Suprapubic skin (tissue), 4 donors: ENCODE results near the gene RPL10A. TPM values are rescaled to one million over a fixed set of nuclear protein-coding genes. Genes with fewer than 3 reads are reported as not detected.
A peak's percentile ranks its signal among the peaks of the same experiment; 100 is the strongest.
"Not testable (repeated sequence)": the region's sequence is repeated elsewhere in the genome, so short reads cannot be mapped to it uniquely, and the experiment has no call there.

ENCODE experiments used
- DNase-seq, 2 donors: peaks; one replicate each; pipeline ENCODE4 v3.0.0-alpha.2; 2019; ENCODE audit warnings: low spot score in 2 of 2
- H3K27ac ChIP-seq: fragments of 200-600 bp; sonication (generic); one replicate; pipeline ENCODE4 v1.5.1; 2019
- H3K27me3 ChIP-seq: fragments of 200-600 bp; sonication (generic); one replicate; pipeline ENCODE4 v1.5.1; 2019
- H3K36me3 ChIP-seq: fragments of 200-600 bp; sonication (generic); one replicate; pipeline ENCODE4 v1.5.1; 2019
- H3K4me1 ChIP-seq: fragments of 200-600 bp; sonication (generic); one replicate; pipeline ENCODE4 v1.5.1; 2019
- H3K4me3 ChIP-seq: fragments of 200-600 bp; sonication (generic); one replicate; pipeline ENCODE4 v1.5.1; 2019; ENCODE audit warnings: mild to moderate bottlenecking
- H3K9me3 ChIP-seq: fragments of 200-600 bp; sonication (generic); one replicate; pipeline ENCODE4 v1.5.1; 2019
- CTCF ChIP-seq, 2 donors: fragments of 200-600 bp in 1 of 2; fragments of 450-650 bp in 1 of 2; sonication (generic) in 1 of 2; IDR thresholded peaks; one replicate each; pipeline ENCODE4 v1.5.1; 2016 to 2019; ENCODE audit warnings: antibody characterized with exemption in 2 of 2, mild to moderate bottlenecking in 1 of 2, moderate library complexity in 1 of 2
- EP300 ChIP-seq: sonication (generic); formaldehyde crosslinking; IDR thresholded peaks from one replicate; pipeline ENCODE4 v1.6.1; 2017; ENCODE audit warnings: antibody characterized with exemption
- POLR2A ChIP-seq, 2 donors: fragments of 450-650 bp; IDR thresholded peaks; one replicate each; pipeline ENCODE4 v1.6.1; 2017; ENCODE audit warnings: antibody characterized with exemption in 2 of 2, mild to moderate bottlenecking in 2 of 2, moderate library complexity in 2 of 2
- POLR2AphosphoS5 ChIP-seq, 3 donors: sonication (generic); formaldehyde crosslinking; IDR thresholded peaks; one replicate each; pipeline ENCODE4 v1.6.1; 2017; ENCODE audit warnings: antibody characterized with exemption in 3 of 3
- WGBS: methylation state at CpG from one replicate; pipeline ENCODE4 v1.1.5; 2018; 5-methylcytosine and 5-hydroxymethylcytosine counted together
- total RNA-seq, 4 donors: library from RNA; depleted of rRNA; stranded (reverse); fragments of >200 nt; gene quantifications; one replicate each; pipeline ENCODE4 v1.1.0, GENCODE V29; 2016

The RPL10A gene
- total RNA-seq, 4 donors from 2014 or later: 1,092 to 2,148 (median 1,858) TPM

- peak overlapping the region; percentile 31 for H3K4me3 ChIP-seq
- 83% methylated on average over 7 of the region's 7 CpGs for WGBS
These were observed 42.8 kb downstream of the RPL10A start for GRCh38 chr6:35510916-35511561.

GRCh38 chr6:35511562-35511941 is 43.4 kb downstream of the RPL10A start:
- Histone ChIP-seq H3K27me3 (peaks cover 27% of the 10 kb centered on the region), H3K4me1 (peaks cover 8% of the 10 kb centered on the region), H3K36me3 (no peaks in the 10 kb centered on the region), H3K27ac (no peak overlapping the region), H3K4me3 (peak overlapping the region; percentile 31), H3K9me3 (no peaks in the 10 kb centered on the region)
- TF ChIP-seq CTCF (IDR thresholded peaks at IDR 0.05): no peak
- TF ChIP-seq EP300: no peak
- no peak for TF ChIP-seq POLR2AphosphoS5 (IDR thresholded peaks at IDR 0.05)
- no peak for TF ChIP-seq POLR2A (IDR thresholded peaks at IDR 0.05)
- WGBS: 24% methylated on average over 22 of the region's 32 CpGs
- no peak for DNase-seq

More at GRCh38 chr6:35510916-35511561, 42.8 kb downstream of the RPL10A start:
- peaks cover 9% of the 10 kb centered on the region for H3K4me1 ChIP-seq
- H3K27me3 ChIP-seq: peaks cover 30% of the 10 kb centered on the region
- no peak for DNase-seq
- H3K36me3 ChIP-seq: no peaks in the 10 kb centered on the region
- H3K9me3 ChIP-seq: no peaks in the 10 kb centered on the region
- TF ChIP-seq CTCF (IDR thresholded peaks at IDR 0.05) (no peak), POLR2A (IDR thresholded peaks at IDR 0.05) (no peak), POLR2AphosphoS5 (IDR thresholded peaks at IDR 0.05) (no peak), EP300 (no peak)
- no peak overlapping the region for H3K27ac ChIP-seq

- WGBS: 8% methylated on average over 25 of the region's 26 CpGs
- DNase-seq: no peak
- peaks cover 8% of the 10 kb centered on the region for H3K4me1 ChIP-seq
- H3K36me3 ChIP-seq: no peaks in the 10 kb centered on the region
- H3K4me3 ChIP-seq: peak overlapping the region; percentile 31
- H3K27ac ChIP-seq: no peak overlapping the region
- peaks cover 27% of the 10 kb centered on the region for H3K27me3 ChIP-seq
- no peaks in the 10 kb centered on the region for H3K9me3 ChIP-seq
- no peak for TF ChIP-seq CTCF (IDR thresholded peaks at IDR 0.05)
- no peak for TF ChIP-seq POLR2A (IDR thresholded peaks at IDR 0.05)
- no peak for TF ChIP-seq POLR2AphosphoS5 (IDR thresholded peaks at IDR 0.05)
- no peak for TF ChIP-seq EP300
These were observed 43.8 kb downstream of the RPL10A start for GRCh38 chr6:35512006-35512405.

GRCh38 chr6:35512740-35513139 is 44.5 kb downstream of the RPL10A start, which contains the start of gene TULP1:
Gene TULP1, minus strand, starts transcription at chr6:35512896. Its CDS starts 38 bp downstream, at chr6:35512858.
- Histone ChIP-seq H3K36me3 (no peaks in the 10 kb centered on the region), H3K27me3 (peaks cover 27% of the 10 kb centered on the region), H3K4me3 (peak within 1 kb of the TSS; percentile 31), H3K4me1 (peaks cover 8% of the 10 kb centered on the region), H3K9me3 (no peaks in the 10 kb centered on the region), H3K27ac (no peak within 1 kb of the TSS)
- TF ChIP-seq EP300 (no peak), POLR2A (IDR thresholded peaks at IDR 0.05) (no peak), POLR2AphosphoS5 (IDR thresholded peaks at IDR 0.05) (no peak), CTCF (IDR thresholded peaks at IDR 0.05) (no peak)
- DNase-seq: no peak
- WGBS: 92% methylated on average over 9 of the region's 10 CpGs

- TF ChIP-seq EP300 (no peak), POLR2AphosphoS5 (IDR thresholded peaks at IDR 0.05) (no peak), CTCF (IDR thresholded peaks at IDR 0.05) (no peak), POLR2A (IDR thresholded peaks at IDR 0.05) (no peak)
- no peak for DNase-seq
- no peaks in the 10 kb centered on the region for H3K36me3 ChIP-seq
- H3K27ac ChIP-seq: no peak overlapping the region
- H3K4me1 ChIP-seq: peaks cover 8% of the 10 kb centered on the region
- no peaks in the 10 kb centered on the region for H3K9me3 ChIP-seq
- 61% methylated on average over 4 of the region's 4 CpGs for WGBS
- peaks cover 27% of the 10 kb centered on the region for H3K27me3 ChIP-seq
- H3K4me3 ChIP-seq: no peak overlapping the region
These were observed 46.4 kb downstream of the RPL10A start for GRCh38 chr6:35514587-35514986.

- not testable (repeated sequence) for H3K27ac ChIP-seq, H3K4me3 ChIP-seq, H3K9me3 ChIP-seq, DNase-seq, H3K4me1 ChIP-seq, H3K36me3 ChIP-seq
- H3K27me3 ChIP-seq: peaks cover 19% of the 10 kb centered on the region
- no CpG with 5 or more reads among the region's 6 CpGs for WGBS
These were observed 47.7 kb downstream of the RPL10A start for GRCh38 chr6:35515939-35516338.
